Neural crest cell (in vitro differentiated cells): ENCODE measurements around the gene ANO9. TPM values are rescaled to one million over a fixed set of nuclear protein-coding genes. Genes with fewer than 3 reads are reported as not detected.
"Not testable (repeated sequence)": the region's sequence is repeated elsewhere in the genome, so short reads cannot be mapped to it uniquely, and the experiment has no call there.

Experiments used
- DNase-seq: peaks from one replicate; pipeline ENCODE4 v3.0.0; 2021; ENCODE audit warnings: low read depth, mixed read lengths, low spot score
- H3K27ac Mint-ChIP-seq: one replicate; pipeline ENCODE4 v1.8.0; 2021; ENCODE audit warnings: mild to moderate bottlenecking, mixed read lengths; ENCODE audit not compliant: unreplicated experiment
- H3K27me3 Mint-ChIP-seq: 2 replicates; pipeline ENCODE4 v1.8.0; 2021; ENCODE audit warnings: low read depth, mild to moderate bottlenecking, mixed read lengths
- H3K36me3 Mint-ChIP-seq: 2 replicates; pipeline ENCODE4 v1.8.0; 2021; ENCODE audit warnings: low read depth, mild to moderate bottlenecking, mixed read lengths
- H3K4me1 Mint-ChIP-seq: 2 replicates; pipeline ENCODE4 v1.8.0; 2021; ENCODE audit warnings: mixed read lengths
- H3K4me3 Mint-ChIP-seq: one replicate; pipeline ENCODE4 v1.8.0; 2021; ENCODE audit warnings: mild to moderate bottlenecking, mixed read lengths
- H3K9me3 Mint-ChIP-seq: 2 replicates; pipeline ENCODE4 v1.8.0; 2021; ENCODE audit warnings: mixed read lengths
- total RNA-seq: library from RNA; stranded (reverse); gene quantifications from 2 replicates; pipeline ENCODE4 v1.2.1, GENCODE V29; 2021
- TF ChIP-seq, protein P1 (sequence below): fragments of 200-600 bp; sonication (generic); conservative IDR thresholded peaks from 2 replicates; pipeline ENCODE4 v1.5.0; 2021; ENCODE audit warnings: antibody characterized with exemption, mild to moderate bottlenecking

ANO9 gene
- total RNA-seq, 1 donor from 2014 or later, result not detected

DNA sequence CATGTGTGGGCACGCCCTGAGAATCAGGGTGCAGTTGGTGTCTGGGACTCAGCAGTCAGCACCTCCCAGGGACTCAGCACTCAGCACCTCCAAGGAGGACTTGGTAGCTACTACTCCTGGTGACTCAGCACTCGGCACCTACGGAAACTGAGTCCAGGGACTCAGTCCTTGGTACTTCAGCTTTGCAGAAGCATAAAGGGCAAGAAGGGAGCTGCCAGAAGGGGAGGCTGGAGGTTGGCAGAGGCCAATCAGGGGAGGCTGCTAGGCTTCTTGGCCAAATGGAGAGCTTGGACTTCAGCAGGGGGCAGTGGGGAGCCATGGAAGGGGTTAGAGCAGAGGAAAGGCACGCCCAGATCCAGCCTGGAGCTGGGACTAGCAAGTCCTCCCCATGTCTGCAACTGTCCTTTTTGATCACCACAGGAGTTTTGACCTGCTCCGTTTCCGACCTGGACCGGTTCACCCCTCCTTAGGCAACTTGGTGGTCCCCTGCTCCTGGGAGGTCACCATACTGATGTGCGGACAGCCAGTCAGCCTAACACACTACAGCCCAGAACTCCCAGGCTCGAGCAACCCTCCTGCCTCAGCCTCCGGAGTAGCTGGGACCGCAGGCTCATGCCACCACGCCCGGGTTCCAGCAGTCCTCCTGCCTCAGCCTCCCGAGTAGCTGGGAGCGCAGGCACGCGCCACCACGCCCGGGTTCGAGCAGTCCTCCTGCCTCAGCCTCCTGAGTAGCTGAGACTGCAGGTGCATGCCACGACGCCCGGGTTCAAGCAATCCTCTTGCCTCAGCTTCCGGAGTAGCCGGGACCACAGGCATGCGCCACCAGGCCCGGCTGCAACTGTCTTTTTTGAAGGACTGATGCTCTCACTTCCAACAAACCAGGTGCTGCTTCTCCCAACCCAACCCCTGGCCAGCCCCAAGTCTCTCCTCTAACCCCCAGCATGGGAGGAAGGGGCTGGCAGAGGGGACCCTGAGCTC, 1.5 kb downstream of the ANO9 start:
- no peak for DNase-seq
- peaks cover 2% of the 10 kb centered on the region for H3K27me3 Mint-ChIP-seq
- H3K4me1 Mint-ChIP-seq, result peaks cover 7% of the 10 kb centered on the region
- no peaks in the 10 kb centered on the region for H3K36me3 Mint-ChIP-seq
- no peak overlapping the region for H3K4me3 Mint-ChIP-seq
- no peak overlapping the region for H3K27ac Mint-ChIP-seq
- TF ChIP-seq, protein P1, sequence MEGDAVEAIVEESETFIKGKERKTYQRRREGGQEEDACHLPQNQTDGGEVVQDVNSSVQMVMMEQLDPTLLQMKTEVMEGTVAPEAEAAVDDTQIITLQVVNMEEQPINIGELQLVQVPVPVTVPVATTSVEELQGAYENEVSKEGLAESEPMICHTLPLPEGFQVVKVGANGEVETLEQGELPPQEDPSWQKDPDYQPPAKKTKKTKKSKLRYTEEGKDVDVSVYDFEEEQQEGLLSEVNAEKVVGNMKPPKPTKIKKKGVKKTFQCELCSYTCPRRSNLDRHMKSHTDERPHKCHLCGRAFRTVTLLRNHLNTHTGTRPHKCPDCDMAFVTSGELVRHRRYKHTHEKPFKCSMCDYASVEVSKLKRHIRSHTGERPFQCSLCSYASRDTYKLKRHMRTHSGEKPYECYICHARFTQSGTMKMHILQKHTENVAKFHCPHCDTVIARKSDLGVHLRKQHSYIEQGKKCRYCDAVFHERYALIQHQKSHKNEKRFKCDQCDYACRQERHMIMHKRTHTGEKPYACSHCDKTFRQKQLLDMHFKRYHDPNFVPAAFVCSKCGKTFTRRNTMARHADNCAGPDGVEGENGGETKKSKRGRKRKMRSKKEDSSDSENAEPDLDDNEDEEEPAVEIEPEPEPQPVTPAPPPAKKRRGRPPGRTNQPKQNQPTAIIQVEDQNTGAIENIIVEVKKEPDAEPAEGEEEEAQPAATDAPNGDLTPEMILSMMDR, result no peak
- H3K9me3 Mint-ChIP-seq, result no peaks in the 10 kb centered on the region

DNA sequence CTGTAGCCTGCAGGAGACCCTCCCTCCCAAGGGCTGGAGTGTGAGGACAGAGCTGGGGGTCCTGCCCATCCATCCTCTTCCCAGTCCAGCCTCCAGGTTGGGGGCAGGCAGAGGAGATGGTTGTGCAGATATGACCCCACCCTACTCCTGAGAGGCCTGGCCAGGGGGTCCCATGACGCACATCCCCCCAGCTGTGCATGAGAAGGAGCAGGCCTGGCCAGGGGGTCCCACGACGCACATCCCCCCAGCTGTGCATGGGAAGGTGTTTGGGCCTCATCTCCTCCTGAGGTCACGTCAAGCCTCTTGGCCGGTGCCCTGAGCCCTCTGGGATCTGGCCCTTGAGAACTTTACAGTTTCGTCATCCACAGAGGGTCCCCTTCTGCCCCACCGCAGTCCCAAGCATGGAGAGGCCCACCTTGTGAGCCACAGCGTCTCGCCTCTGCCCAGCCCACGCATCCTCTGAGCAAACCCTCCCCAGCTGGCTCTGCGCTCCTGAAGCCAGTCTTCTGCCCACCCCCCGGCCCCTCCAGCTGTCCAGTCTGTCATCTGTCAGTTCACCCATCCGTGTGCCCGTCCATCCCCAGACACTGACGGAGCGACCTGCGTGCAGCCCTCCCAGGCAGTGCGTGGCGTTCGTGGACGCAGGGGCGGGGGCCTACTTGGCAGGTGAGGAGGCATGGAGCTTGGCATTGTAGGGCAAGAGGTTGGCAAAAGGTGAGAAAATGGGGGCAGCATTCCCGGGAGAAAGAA, 2.3 kb downstream of the ANO9 start:
- no peak overlapping the region for H3K27ac Mint-ChIP-seq
- peaks cover 2% of the 10 kb centered on the region for H3K27me3 Mint-ChIP-seq
- H3K9me3 Mint-ChIP-seq, result peaks cover 3% of the 10 kb centered on the region
- no peaks in the 10 kb centered on the region for H3K36me3 Mint-ChIP-seq
- H3K4me1 Mint-ChIP-seq, result peaks cover 7% of the 10 kb centered on the region
- TF ChIP-seq, protein P1, result no peak
- no peak overlapping the region for H3K4me3 Mint-ChIP-seq
- DNase-seq, result no peak

DNA sequence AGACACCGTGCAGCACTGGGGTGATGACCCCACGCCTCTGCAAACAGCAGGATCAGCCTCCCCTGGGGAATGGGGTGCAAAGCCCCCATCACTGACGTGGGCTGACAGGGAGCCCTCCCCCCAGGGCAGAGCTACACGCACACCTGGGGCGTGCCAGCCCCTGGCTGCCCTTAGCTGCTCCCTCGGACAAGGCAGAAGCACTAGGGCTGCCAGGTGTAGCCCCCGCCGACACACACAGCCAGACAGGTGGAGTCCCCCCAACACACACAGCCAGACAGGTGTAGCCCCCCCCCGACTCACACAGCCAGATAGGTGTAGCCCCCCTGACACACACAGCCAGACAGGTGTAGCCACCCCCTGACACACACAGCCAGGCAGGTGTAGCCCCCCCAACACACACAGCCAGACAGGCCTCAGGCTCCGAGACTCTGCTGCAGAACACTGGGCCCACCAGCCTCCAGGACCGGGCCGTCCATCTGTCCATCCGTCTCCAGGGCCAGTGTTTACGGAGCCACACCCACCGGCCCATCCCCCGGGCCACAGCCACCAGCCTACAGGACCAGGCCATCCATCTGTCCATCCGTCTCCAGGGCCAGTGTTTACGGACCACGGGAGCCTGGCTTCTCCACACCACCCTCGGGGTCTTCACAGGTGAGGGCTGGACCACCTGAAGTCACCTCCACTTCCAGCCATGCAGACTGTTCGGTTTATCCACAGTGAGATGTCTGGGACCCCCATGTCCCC, 3.5 kb downstream of the ANO9 start:
- Mint-ChIP-seq H3K27ac (no peak overlapping the region), H3K27me3 (no peaks in the 10 kb centered on the region), H3K4me3 (no peak overlapping the region), H3K9me3 (peaks cover 3% of the 10 kb centered on the region), H3K4me1 (no peaks in the 10 kb centered on the region), H3K36me3 (no peaks in the 10 kb centered on the region)
- DNase-seq, result no peak
- TF ChIP-seq, protein P1, result no peak

DNA sequence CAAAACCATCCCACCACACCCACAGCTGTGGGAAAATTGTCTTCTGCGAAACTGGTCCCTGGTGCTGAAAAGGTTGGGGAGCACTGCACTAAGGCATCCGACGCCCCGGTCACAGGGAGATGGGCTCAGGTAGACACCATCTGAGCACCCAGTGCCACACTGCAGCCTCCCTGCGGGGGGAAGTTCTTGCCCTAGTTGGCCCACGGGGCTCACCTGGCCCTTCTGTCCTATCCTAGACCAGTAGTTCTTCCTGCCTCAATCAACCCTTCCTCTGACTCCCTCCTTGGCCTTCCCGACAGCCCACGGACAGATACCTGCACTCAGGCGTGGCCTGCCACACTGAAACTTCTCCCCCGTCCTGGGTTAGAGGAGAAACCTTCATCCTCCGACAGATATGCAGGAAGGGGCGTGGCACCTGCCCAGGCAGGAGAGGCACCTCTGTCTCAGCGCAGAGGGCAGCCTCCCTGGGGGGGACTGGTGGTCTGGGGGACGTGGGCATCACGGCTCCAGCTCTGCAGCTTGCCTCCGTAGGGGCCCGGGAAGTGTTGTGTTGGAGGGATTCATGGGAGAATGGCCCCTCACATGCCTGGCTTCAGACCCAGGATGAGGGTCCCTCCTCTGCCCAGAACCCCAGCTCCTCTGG, 4.5 kb downstream of the ANO9 start:
- H3K4me3 Mint-ChIP-seq, result no peak overlapping the region
- no peak for DNase-seq
- no peaks in the 10 kb centered on the region for H3K36me3 Mint-ChIP-seq
- H3K9me3 Mint-ChIP-seq, result peaks cover 3% of the 10 kb centered on the region
- no peaks in the 10 kb centered on the region for H3K27me3 Mint-ChIP-seq
- TF ChIP-seq, protein P1, result no peak
- no peak overlapping the region for H3K27ac Mint-ChIP-seq
- no peaks in the 10 kb centered on the region for H3K4me1 Mint-ChIP-seq

DNA sequence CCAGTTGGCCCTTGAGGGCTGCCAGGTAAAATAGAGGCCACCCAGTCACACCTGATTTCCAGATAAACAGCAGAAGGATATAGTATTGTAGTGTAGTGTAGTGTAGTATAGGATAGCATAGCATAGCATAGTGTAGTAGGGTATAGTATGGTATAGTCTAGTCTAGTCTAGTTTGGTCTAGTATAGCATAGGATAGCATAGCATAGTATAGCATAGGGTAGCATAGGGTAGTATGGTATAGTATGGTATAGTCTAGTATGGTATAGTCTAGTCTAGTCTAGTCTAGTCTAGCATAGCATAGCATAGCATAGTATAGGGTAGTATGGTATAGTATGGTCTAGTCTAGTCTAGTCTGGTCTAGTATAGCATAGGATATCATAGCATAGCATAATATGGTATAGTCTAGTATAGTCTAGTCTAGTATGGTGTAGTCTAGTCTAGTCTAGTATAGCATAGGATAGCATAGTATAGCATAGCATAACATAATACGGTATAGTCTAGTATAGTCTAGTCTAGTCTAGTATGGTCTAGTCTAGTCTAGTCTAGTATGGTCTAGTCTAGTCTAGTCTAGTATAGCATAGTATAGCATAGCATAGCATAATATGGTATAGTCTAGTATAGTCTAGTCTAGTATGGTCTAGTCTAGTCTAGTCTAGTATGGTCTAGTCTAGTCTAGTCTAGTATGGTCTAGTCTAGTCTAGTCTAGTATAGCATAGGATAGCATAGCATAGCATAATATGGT, 6.6 kb downstream of the ANO9 start:
- not testable (repeated sequence) for H3K27ac Mint-ChIP-seq, H3K4me3 Mint-ChIP-seq, H3K27me3 Mint-ChIP-seq, H3K36me3 Mint-ChIP-seq, DNase-seq, H3K4me1 Mint-ChIP-seq, H3K9me3 Mint-ChIP-seq
